ENCODE measurements around the gene ARSD. TPM values are rescaled to one million over a fixed set of nuclear protein-coding genes. Genes with fewer than 3 reads are reported as not detected.

ARSD gene
- total RNA-seq, 4 donors from 2014 or later, result 1.5 to 2.8 (median 2.1) TPM

DNA sequence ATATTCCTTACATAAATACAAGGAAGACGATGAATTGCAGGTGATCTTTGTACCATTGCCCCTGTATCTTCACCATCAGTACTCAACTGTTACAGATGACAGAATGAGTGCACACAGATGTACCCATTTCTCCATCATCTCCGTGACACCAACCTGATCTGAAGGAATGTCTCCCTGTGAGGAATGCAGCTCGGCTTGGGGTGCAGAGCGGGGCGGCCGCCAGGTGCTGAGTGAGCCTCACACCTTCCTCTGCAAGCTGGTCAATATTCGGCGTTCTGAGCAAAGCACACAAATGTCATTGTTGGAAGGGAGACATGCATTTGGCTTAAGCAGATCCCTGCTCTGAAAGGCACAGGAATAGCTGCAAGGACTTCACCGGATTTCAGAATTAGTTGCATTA, 7.4 kb downstream of the ARSD start:
- H3K36me3 ChIP-seq, result no peaks in the 10 kb centered on the region
- in situ Hi-C loops (cut with MboI; ENCODE audit: low sequenced_read_pairs in 4 of 4), result no loop called here
- no peak for DNase-seq
- no peak overlapping the region for H3K27ac ChIP-seq
- intact Hi-C loops (cut with DNase I; ENCODE audit: low total_unique reads), result no loop called here
- H3K4me1 ChIP-seq, result no peaks in the 10 kb centered on the region
- H3K4me3 ChIP-seq, result no peak overlapping the region
- no peaks in the 10 kb centered on the region for H3K9me3 ChIP-seq
- no peak for ATAC-seq
- no peak for TF ChIP-seq POLR2A (IDR thresholded peaks at IDR 0.05)
- TF ChIP-seq, protein P1, sequence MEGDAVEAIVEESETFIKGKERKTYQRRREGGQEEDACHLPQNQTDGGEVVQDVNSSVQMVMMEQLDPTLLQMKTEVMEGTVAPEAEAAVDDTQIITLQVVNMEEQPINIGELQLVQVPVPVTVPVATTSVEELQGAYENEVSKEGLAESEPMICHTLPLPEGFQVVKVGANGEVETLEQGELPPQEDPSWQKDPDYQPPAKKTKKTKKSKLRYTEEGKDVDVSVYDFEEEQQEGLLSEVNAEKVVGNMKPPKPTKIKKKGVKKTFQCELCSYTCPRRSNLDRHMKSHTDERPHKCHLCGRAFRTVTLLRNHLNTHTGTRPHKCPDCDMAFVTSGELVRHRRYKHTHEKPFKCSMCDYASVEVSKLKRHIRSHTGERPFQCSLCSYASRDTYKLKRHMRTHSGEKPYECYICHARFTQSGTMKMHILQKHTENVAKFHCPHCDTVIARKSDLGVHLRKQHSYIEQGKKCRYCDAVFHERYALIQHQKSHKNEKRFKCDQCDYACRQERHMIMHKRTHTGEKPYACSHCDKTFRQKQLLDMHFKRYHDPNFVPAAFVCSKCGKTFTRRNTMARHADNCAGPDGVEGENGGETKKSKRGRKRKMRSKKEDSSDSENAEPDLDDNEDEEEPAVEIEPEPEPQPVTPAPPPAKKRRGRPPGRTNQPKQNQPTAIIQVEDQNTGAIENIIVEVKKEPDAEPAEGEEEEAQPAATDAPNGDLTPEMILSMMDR (IDR thresholded peaks at IDR 0.05 in 4 of 5, conservative IDR thresholded peaks at IDR 0.05 in 1 of 5), result no peak
- no peaks in the 10 kb centered on the region for H3K27me3 ChIP-seq

DNA sequence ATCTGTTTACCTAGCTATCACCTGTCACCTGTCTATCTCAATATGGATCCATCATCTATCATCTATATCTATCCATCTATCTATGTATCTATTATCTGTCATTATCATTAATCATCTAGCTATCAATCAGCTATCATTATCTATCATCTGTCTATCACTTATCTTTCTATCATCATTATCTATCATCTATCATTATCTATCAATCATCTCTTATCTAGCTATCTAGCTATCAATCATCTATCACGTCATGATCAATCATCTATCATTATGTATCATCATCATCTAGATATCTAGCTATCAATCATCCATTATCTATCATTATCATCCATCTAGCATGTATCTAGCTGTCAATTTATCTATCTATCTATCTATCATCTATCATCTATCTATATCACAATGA, 7.9 kb downstream of the ARSD start:
- ATAC-seq (no peak), DNase-seq (no peak)
- in situ Hi-C loops (cut with MboI; ENCODE audit: low sequenced_read_pairs in 4 of 4), result no loop called here
- Histone ChIP-seq H3K9me3 (no peaks in the 10 kb centered on the region), H3K4me3 (no peak overlapping the region), H3K27me3 (no peaks in the 10 kb centered on the region), H3K4me1 (no peaks in the 10 kb centered on the region), H3K36me3 (no peaks in the 10 kb centered on the region), H3K27ac (no peak overlapping the region)
- intact Hi-C loops (cut with DNase I; ENCODE audit: low total_unique reads), result no loop called here
- TF ChIP-seq, protein P1 (IDR thresholded peaks at IDR 0.05 in 4 of 5, conservative IDR thresholded peaks at IDR 0.05 in 1 of 5), result no peak
- no peak for TF ChIP-seq POLR2A (IDR thresholded peaks at IDR 0.05)

DNA sequence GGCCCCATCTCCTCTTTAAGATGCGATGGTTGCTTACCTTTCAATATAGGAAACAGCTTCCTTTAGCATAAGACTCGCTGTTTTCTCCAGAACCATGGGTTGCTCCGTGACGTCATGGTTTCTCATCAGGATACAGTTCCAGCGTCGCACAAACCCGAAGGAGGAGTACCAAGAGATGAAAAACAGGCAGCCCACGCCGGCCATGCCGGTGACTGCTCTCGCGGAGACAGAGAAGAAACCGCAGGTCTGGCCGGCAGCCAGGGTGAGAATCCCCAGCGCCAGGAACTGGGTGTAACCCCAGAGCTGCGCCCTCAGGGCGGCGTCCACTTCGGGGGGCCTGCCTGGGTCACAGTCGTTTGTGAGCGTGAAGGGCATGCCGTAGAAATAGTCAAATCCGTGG, 11.4 kb downstream of the ARSD start:
- no peak for DNase-seq
- Histone ChIP-seq H3K27ac (no peak overlapping the region), H3K4me3 (no peak overlapping the region), H3K27me3 (no peaks in the 10 kb centered on the region), H3K9me3 (no peaks in the 10 kb centered on the region), H3K4me1 (no peaks in the 10 kb centered on the region), H3K36me3 (no peaks in the 10 kb centered on the region)
- no peak for ATAC-seq
- in situ Hi-C loops (cut with MboI; ENCODE audit: low sequenced_read_pairs in 4 of 4) (no loop called here), intact Hi-C loops (cut with DNase I; ENCODE audit: low total_unique reads) (no loop called here)
- TF ChIP-seq, protein P1 (IDR thresholded peaks at IDR 0.05 in 4 of 5, conservative IDR thresholded peaks at IDR 0.05 in 1 of 5), result no peak
- no peak for TF ChIP-seq POLR2A (IDR thresholded peaks at IDR 0.05)

DNA sequence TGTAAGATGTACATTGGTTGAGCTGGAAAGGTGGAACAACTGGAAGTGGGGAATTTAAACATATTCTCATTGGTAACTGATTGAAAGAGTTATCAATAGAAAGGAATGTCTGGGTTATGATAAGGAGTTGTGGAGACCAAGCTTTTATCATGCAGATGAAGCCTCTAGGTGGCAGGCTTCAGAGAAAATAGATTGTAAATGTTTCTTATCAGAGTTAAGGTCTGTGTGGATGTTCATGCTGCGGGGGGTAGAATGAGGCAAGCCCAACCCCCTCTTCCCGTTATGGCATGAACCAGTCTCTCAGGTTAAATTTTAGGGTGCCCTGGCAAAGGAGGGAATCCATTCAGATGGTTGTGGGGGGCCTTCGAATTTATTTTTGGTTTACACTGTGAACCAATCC, 16.0 kb downstream of the ARSD start:
- ATAC-seq (no peak), DNase-seq (no peak)
- H3K9me3 ChIP-seq, result no peaks in the 10 kb centered on the region
- no peak overlapping the region for H3K27ac ChIP-seq
- intact Hi-C loops (cut with DNase I; ENCODE audit: low total_unique reads) (no loop called here), in situ Hi-C loops (cut with MboI; ENCODE audit: low sequenced_read_pairs in 4 of 4) (no loop called here)
- H3K36me3 ChIP-seq, result no peaks in the 10 kb centered on the region
- H3K4me3 ChIP-seq, result no peak overlapping the region
- H3K4me1 ChIP-seq, result no peaks in the 10 kb centered on the region
- no peak for TF ChIP-seq POLR2A (IDR thresholded peaks at IDR 0.05)
- TF ChIP-seq, protein P1 (IDR thresholded peaks at IDR 0.05 in 4 of 5, conservative IDR thresholded peaks at IDR 0.05 in 1 of 5), result no peak
- no peaks in the 10 kb centered on the region for H3K27me3 ChIP-seq

DNA sequence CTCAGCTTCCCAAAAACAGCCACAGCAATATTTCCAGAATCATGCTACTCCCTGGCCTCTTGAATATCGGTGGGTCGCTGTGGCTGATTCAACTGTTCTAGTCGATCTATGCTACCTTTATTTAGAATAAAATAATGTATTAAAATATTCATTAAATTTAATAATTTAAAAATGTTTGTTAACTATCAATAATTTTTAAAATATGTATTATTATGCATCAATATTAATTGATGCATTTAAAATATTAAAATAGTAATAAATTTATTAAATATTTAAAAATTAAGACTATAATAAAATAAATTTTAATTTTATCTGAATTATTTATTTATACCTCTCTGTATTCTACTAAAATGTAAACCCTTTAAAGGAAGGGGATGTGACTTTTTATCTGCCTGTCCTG, 19.0 kb downstream of the ARSD start:
- no peaks in the 10 kb centered on the region for H3K27me3 ChIP-seq
- in situ Hi-C loops (cut with MboI; ENCODE audit: low sequenced_read_pairs in 4 of 4) (no loop called here), intact Hi-C loops (cut with DNase I; ENCODE audit: low total_unique reads) (no loop called here)
- H3K4me1 ChIP-seq, result no peaks in the 10 kb centered on the region
- H3K9me3 ChIP-seq, result no peaks in the 10 kb centered on the region
- H3K27ac ChIP-seq, result no peak overlapping the region
- TF ChIP-seq, protein P1 (IDR thresholded peaks at IDR 0.05 in 4 of 5, conservative IDR thresholded peaks at IDR 0.05 in 1 of 5), result no peak
- no peak for TF ChIP-seq POLR2A (IDR thresholded peaks at IDR 0.05)
- ATAC-seq, result no peak
- no peak for DNase-seq
- H3K36me3 ChIP-seq, result no peaks in the 10 kb centered on the region
- no peak overlapping the region for H3K4me3 ChIP-seq
